Stimulated activated CD4-positive, alpha-beta T cell treated with anti-CD3 and anti-CD28 coated beads, Interleukin-4, amount 100 ng/mL, for 24 hours (primary cell): ENCODE results near the gene DLG2.
"Not testable (repeated sequence)": the region's sequence is repeated elsewhere in the genome, so short reads cannot be mapped to it uniquely, and the experiment has no call there.

Source experiments
- DNase-seq: peaks from one replicate; pipeline ENCODE4 v3.0.0-alpha.2; 2020

Gene DLG2

DNA sequence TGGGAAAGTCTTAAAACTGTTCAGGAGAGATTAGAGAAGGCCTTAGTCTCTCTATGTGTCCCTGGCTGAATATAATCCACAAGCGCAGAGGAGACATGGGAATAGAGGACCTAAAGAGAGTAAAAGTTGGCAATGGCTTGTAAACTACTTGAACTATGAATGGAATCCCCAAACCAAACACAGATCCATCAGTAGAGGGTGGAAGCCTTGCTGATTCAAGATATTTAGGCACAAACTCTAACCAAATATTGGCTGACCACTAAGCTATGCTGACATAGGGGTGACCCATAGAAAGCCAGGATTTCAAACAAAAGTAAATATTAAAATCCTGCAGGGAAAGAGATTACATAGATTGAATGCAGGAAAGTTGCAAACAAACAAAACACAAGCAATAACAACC is 439.2 kb downstream of the DLG2 start:
- no peak for DNase-seq

DNA sequence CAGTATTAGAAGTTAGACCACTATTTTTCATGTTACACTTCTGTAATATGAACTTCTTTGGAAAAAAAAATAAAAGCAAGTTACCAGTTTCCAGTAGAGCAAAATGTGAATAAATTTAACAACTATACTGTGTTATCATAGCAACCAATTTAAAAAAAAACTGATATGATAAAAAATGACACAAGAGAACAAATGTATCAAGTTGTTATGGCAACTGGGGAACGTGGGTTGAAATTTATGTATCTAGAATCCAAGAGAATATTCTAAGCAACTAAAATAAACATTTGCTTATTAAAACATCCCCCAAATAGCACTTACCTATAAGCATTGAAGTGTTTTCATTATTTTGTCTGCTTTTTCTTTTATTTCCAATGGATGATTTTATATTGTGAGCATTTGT is 442.4 kb downstream of the DLG2 start:
- no peak for DNase-seq

DNA sequence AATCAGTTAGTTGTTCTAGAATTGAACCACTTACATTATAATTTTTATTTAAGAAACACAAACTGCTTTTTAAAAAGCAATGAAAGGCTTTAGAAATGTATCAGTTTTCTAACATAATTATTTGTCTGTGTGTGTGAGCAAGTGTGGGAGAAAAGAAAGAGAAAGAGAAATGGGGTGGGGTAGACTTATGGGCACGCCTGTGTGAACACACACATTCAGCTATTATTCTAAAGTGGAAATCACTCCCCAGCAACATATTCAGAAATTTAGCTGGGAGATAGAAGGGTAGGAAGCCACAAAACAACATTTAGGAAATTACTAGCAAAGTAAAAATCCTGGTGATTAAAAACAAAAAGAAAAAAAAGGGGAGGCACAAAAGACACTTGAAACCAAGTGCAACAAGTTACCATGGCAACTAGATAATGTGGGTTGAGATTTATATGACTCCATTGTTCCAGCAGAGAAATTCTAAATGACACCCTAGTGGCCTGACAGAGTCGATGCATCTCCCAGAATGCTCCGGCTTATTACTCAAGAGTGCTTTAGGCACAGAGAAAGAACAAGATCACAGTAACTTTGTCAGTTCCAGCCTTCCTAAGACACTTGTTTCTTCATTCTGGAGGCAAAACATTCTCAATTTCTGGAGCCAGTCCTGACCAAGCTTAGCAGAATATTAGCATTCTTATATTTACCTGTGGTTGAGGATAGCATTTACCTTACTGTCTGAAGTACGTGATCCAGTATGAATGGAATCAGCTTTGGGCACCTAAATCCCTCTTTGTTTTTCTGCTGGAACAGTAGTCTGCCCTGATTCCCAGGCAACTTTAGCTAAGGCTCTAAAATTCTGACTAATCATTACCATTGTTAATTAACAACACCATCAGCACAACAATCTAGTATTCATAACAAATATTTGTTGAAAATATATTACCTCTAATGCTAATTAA is 444.4 kb downstream of the DLG2 start:
- DNase-seq, result no peak

DNA sequence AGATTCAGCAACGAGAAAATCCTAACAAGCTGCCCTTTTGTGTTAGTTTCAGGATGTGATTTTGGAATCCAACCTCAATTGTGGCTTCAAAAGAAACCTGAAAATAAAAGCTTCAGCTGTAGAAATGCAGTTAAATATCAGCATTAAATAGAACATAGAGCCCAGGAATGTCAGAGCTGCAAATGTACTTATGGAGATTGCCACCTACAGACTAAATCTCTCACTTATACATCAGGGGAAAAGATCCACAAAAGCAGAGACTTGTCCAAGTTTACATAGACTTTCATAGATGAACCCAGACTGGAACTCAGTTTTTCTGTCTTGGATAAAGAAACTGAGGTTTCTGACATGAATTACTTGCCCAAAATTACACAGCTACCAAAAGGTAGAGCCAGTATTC is 446.6 kb downstream of the DLG2 start:
- no peak for DNase-seq

DNA sequence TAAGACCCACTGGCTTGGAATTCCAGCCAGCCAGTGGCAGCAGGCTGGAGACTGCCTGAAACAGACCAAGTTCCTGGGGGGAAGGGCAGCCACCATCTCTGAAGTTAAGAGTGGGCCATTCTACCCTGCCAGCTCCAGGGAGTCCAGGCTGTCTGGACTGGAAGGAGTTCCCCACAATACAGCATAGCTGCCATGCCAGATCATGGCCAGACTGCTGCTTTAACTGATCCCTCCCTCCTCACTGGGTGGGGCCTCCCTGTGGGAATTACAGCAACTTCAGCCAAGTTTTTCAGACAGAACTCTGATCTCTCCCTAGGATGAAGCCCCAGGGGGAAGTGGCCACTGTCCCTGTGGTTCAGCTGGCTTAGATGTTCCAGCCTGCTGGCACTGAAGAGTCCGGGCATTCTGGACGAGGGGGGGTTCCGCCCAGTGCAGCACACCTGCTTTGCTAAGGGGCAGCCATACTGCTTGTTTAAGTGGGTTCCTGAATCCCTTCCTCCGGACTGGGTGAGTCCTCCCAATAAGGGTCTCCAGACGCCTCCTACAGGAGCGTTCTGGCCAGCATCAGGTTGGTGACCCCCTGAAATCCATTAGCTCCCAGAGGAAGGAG is 455.4 kb downstream of the DLG2 start:
- DNase-seq, result no peak

DNA sequence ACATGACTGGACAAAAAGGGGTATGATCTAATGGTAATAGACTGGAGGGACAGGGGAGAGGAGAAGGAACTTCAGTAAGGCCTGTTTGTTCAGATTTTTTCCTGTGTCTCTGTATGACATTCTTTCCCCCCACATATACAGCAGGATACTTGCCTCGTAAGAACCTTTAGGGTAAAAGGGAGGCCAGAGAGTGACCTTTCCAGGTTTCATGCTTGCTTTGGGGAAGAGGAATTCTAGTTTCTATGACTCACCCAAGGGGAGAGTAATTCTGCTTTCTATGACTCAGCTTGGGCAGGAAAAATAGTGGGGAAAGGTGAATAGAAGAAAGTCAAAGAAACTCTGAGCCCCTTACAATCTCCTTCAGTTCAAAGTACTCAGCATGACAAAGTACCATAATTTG is 457.0 kb downstream of the DLG2 start:
- DNase-seq, result no peak

DNA sequence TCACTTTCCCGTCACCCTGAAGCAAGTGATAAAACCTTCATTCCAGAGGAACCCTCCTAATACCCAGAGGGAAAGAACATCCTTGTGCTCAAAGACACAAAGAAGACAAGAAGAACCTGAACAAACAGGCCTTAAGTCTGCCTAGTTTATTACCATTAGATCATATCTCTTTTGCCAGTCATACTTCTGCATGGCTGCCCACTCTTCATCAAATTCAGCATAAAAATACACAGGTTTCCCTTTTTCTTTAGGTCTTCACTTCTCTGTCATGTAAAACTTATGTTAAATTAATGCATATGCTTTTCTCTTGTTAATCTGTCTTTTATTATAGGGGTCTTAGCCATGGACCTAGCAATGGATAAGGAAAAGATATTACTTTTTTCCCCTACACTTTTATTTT is 459.7 kb downstream of the DLG2 start:
- DNase-seq, result no peak

DNA sequence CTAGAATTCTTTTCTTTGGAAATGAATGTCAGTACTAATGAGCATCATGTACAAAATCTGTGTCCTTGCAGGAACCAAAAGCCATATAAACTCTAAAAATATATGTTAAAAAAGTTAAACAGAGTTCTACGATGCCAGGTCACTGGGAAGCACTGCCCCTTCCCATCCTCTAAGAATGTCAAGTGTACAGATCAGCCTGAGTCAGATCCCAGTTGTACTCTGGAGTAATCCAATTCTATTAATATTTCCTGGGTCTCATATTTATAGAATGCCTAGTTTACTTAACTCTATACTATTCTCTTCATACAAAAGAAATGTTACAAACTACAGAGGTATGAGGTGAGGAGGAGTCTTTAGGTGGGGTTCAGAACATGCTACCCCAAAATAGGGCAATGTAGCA is 460.1 kb downstream of the DLG2 start:
- no peak for DNase-seq

DNA sequence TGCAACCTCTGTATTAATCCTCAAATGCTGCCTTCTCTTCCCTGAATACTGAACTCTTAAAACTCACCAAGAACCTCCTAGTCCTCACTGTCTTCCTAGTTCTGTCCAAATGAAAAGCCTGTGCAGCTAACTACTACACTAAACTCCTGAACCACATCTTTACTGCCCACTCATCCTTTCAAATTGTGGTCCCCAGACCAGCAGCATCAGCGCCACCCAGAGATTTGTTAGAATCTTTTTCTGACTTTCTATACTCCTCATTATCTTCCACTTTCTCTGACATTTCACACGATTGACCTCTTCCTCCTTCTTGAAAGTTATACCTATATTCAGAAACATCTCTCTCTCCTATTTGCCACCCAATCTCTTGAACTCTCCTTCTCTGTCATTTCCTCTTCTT is 461.3 kb downstream of the DLG2 start:
- DNase-seq, result no peak

DNA sequence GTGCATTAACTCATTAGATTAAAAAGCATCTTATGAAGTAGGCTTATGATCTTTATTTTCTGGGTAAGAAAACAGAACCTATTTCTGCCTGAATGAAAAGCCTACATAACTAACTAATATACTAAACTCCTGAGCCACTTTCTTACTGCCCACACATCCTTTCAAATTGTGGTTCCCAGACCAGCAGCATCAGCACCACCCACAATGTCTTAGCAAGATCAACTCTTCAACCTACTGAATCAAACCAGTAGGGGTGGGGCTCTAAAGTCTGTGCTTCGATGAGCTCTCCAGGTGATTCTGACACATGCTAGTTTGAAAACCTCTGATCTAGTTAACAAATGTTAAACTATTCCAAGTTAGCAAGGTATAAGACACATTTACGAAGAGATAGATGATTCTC is 462.4 kb downstream of the DLG2 start:
- no peak for DNase-seq

DNA sequence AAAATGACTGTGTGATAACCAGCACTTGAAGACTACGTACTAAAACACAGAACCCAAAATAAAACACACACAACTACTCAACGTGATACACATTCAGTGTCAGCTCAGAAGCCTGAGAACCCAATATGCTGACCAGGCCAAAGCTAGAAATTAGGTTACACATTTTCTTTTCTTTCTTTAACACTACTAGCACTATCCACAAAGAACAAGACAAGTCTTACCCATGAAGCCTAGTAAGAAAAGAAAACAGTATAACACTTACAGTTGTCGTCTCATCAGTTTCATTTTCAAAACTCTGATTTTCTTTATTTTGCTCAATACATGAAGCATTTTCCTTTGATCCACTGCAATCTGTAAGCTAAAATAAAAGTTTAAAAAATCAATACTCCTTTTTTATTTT is 472.9 kb downstream of the DLG2 start:
- no peak for DNase-seq

DNA sequence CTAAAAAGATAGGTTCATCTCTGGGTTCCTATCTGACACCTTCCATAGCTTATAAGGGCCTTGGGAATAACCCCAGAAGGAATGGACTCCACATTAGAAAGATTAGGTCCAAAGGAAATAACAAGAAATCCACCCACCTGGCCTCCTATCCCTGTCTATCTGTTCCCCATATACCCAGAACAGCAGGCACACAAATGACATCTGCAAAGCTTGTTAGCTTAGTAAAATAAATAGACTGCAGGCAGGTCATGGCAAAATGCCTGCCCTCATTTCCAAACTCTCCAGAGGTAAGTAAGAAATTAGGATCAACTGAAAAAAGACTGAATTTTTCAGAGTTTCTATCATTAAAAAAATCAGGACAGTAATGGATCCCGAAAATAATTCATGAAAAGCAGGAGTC is 489.5 kb downstream of the DLG2 start:
- DNase-seq, result no peak

DNA sequence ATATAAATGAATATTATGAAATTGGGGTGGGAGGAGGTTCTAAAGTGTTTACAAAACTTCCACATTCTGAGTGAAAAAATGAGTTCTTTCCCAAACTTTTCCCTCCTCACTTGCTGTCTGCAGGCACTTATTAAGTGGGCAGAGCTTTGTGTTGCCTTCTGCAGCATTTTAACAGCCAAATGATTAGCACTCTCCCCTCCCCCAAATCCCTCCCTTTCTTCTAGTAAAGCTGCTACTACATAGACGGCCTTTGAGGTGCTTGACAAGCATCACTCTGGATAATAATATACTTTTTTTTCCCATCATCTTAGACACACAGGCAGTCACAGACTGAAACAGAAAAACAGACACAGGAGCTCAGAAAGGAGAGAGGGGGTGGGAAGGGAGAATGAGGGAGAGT is 493.5 kb downstream of the DLG2 start:
- no peak for DNase-seq

DNA sequence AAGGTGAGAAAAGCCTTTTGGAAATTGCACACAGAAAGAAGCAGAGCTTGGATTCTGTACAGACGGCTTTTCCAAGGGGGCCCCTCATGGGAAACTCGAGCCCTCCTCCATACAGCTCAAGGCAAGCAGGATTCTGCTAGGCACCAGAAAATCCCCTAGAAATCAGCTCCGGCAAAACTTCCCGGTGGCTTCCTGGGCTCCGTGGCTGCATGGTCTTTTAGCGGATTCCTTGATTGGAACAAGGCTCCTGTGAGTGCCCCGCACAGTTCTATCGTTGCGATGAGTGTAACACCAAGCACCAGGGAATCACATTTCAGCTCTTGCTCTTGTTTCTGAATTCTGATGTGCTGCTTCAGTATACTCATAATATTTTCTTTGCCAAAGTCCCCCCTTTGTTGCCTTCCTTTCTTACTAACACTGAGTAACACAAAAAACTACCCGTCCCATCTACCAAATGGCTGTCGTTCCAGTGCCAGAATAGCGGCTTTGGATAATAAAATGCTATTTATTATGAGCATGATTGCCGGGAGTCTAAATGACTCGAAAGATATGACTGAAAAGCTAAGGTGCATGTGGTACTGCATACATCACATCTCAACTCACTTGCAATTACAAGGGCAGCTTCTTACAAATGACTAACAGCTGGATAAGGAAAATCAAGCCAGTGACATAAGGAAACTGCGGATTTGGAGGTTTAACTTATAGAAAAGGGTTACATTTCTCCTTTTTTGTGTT is 494.1 kb downstream of the DLG2 start:
- DNase-seq, result no peak

DNA sequence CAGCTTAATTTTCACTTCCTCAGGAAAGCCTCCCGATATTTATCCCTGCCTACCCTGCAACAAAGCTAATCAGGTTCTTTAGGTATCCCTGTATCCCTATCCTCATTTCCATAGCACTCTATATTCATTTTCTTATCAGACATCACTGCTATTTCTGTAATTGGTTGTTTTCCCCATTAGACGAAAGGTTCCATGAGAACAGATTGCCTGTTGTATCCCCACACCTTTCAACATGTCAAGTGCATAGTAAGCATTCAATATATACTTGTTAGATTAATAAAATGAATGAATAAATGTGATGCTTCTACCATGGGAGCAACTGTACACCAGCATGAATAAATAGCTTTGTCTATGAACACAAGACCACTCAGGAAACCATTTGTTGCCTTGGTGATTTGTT is 499.8 kb downstream of the DLG2 start:
- DNase-seq, result no peak

DNA sequence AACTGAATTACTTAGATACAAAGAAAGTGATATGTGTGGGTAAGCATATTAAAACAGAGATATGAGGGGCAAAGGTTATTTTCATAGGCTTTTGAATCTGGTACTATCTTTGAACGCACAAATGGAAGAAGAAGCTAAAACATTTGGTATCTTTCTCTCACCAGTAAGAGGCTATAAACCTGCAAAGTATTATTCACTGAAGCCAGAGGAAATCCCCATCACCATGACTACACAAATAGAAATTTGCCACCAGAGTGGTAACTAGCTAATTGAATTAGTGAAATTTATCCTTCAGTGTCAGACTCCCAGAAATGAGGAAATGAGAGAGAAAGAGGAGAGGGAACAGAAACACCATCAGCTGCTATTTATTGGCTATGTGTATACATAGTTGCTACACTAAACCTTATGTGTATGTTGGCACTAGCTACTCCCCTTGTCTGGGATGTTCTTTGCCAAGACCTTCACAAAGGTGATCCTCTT is 503.4 kb downstream of the DLG2 start:
- DNase-seq, result no peak

DNA sequence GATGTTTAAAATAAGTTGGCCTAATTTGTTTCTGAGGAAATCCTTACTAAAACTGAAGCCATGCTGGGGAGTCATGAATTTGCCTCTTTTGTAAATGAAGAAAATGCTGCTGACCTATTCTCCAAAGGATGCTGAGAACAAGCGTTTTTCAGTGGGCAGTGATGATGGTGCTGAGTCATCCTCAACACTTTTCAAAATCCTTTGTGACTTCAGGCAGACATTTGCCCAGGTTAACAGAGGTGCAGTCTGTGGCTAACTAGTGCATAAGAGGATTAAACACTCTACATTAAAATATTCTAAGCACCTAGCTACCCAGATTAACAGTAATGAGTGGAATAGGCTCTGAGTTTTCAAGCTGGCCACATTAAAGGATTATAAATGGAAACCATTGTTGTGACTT is 509.0 kb downstream of the DLG2 start:
- no peak for DNase-seq

DNA sequence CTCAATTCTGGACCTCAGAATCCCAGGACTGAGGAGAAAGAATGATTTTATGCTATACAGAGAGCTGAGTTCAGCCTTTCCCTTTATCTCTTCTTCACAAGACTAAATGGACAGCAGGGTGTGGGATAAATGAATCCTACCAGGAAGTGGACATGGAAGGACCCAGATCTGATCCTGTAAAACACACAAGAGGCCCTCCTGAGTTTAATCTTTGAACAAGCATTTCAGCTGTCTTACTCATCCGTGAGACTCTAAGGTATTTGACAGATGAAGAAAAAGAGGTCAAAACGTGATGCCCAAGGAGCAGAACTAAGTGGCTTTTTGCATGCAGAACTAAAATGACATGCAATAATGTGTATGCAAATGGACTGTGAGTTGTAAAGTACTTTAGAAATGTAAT is 511.3 kb downstream of the DLG2 start:
- DNase-seq, result no peak

DNA sequence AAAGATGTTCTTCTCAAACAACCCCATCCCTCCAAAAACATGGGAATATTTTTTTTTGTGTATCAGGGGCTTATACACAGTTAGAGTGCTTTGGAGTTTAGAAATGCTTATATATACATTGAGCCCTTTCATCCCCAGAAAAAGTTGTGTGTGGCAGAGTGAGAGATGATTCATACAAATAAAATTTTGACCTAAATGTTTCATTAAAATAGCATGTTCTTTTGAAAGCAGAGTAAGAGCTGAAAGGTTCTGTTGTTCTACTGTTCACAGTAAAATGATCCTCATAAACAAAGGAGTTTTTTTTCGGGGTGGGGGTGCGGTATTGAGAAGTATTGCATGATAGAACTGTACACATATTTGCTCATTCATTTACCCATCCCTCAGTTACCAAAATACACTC is 512.4 kb downstream of the DLG2 start:
- DNase-seq, result no peak

DNA sequence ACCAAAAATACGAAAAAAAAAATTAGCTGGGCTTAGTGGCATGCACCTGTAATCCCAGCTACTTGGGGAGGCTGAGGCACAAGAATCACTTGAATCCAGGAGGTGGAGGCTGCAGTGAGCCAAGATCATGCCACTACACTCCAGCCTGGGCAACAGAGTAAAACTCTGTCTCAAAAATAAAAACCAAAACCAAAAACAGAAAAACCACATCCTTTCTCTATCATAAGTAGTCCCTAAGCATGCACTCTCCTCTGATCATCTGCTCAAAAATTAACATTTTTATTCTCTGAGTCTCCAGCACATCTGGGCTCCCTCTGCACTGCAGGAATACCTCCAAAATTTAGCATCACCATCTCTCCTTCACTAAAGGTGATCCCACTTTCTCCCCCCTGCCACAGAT is 516.9 kb downstream of the DLG2 start:
- not testable (repeated sequence) for DNase-seq

DNA sequence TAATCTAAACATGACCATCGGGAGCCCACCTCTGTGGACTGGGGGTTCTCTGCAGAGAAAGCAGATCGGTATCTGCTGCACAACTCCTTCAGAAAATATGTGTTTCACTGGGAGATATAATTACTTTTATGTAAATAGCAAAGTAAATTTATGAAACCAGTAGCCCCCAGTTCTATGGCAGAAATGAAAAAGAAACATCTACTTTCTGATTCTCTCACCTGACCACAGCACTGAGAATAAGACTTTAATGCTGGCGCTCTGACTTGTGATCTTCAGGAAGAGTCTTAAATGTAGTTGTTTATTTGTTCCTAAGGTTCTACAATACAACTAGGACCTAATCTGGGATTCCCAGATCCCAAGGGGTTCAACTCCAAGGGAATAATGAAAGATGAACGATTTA is 518.0 kb downstream of the DLG2 start:
- no peak for DNase-seq

DNA sequence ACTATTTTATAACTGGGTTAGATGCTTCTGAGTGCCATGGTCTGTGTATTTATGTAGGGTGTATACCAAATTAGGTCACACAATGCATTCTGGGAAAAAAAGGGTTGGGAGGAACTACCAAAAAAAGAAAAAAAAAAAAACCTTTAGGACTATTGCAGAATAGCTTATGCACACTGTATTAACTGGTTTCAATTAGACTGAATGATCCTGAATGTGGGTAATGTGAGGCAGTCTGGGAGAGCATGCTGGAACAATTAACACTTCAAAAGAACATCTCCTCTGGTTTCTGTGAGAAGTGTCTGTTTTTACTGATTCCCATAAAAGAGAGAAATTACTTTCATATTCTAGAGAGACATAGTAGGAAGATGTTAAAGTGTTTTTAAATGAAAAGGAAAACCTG is 521.3 kb downstream of the DLG2 start:
- no peak for DNase-seq

DNA sequence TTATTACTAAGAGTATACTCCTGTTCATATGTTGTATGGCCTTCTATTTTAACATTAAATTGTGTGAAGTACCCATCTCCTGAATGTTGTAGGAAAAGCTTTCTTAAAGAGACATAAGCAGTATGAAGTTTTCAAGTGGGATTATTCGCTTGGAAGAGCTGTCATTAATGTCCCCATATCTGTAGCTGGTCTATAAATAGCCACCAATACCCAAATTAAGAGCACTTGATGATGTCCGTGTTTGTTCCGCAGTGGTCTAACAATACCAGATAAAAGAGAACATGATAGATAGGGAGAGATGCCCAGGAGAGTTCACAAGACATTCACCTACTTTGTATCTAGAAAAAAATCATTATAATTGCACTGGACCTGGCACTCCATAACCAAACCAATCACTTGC is 527.6 kb downstream of the DLG2 start:
- DNase-seq, result no peak

DNA sequence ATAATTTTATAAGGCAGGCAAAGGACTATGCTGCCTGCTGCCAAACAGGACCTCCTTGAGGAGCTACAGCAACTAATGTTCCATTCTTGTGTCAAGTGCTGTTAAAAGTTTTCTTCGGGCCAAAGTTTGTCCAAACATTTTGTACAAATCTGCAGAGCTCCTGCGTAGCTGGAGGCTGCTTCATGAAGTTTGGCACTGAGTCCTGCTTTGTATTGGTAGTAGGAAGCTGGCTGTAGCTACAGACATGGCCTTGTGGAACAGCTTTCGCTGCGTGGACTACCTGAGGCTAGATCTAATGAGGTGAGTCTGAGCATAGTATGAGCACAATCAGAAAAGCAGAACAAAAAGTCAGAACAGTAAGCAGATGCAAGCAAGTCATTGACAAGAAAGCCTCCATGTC is 528.1 kb downstream of the DLG2 start:
- no peak for DNase-seq
